PC-9 (cell line): ENCODE data around the gene FOXP1. TPM values are rescaled to one million over a fixed set of nuclear protein-coding genes. Genes with fewer than 3 reads are reported as not detected.

Experiments
- BruUV-seq: library from RNA; stranded (reverse); fragments of 400-500 nt; replicated peaks from 2 replicates; lab custom pipeline; 2021; lab: Mats Ljungman, UMichigan
- CTCF ChIA-PET: fragments of 300-600 bp; sonication (Branson Sonifier 250); formaldehyde crosslinking; loops from one replicate; lab custom pipeline; 2022; ENCODE audit warnings: antibody characterized with exemption; lab: Charles Lee
- POLR2A ChIA-PET: fragments of 300-600 bp; sonication (Branson Sonifier 250); formaldehyde crosslinking; loops from one replicate; lab custom pipeline; 2022; ENCODE audit warnings: antibody characterized with exemption; ENCODE audit not compliant: unreplicated experiment; lab: Charles Lee
- DNase-seq, 2 experiments: peaks; one replicate each; pipeline versions ENCODE4 v3.0.0 to v3.0.0-alpha.2; 2015 to 2022; ENCODE audit warnings: mixed read lengths in 1 of 2
- H2AFZ ChIP-seq: fragments of 200-600 bp; sonication (generic); 2 replicates; pipeline ENCODE4 v1.8.1; 2017; ENCODE audit warnings: antibody characterized with exemption
- H3F3A ChIP-seq: fragments of 200-600 bp; sonication (generic); 2 replicates; pipeline ENCODE4 v1.8.1; 2017; ENCODE audit warnings: antibody characterized with exemption, mild to moderate bottlenecking, low read depth; ENCODE audit not compliant: insufficient read depth
- H3K27ac ChIP-seq: fragments of 200-600 bp; sonication (generic); 2 replicates; pipeline ENCODE4 v1.6.1; 2016; ENCODE audit warnings: mixed run types
- H3K27me3 ChIP-seq: fragments of 200-600 bp; sonication (generic); 2 replicates; pipeline ENCODE4 v1.6.1; 2016; ENCODE audit warnings: low read depth, mixed run types; ENCODE audit not compliant: insufficient read depth
- H3K36me3 ChIP-seq: fragments of 200-600 bp; sonication (generic); 2 replicates; pipeline ENCODE4 v1.6.1; 2016; ENCODE audit warnings: low read depth, mixed run types
- H3K4me1 ChIP-seq: fragments of 200-600 bp; sonication (generic); replicated peaks from 2 replicates; pipeline ENCODE4 v1.6.1; 2016; ENCODE audit warnings: mixed run types; ENCODE audit not compliant: insufficient read depth
- H3K4me2 ChIP-seq: fragments of 200-600 bp; sonication (generic); 2 replicates; pipeline ENCODE4 v1.6.1; 2017; ENCODE audit warnings: mixed run types
- H3K4me3 ChIP-seq: fragments of 200-600 bp; sonication (generic); 2 replicates; pipeline ENCODE4 v1.6.1; 2016; ENCODE audit warnings: mixed run types
- H3K79me2 ChIP-seq: fragments of 200-600 bp; sonication (generic); 2 replicates; pipeline ENCODE4 v1.6.1; 2017; ENCODE audit warnings: low read depth, mixed run types
- H3K9me2 ChIP-seq: fragments of 200-600 bp; sonication (generic); 2 replicates; pipeline ENCODE4 v1.8.1; 2017; ENCODE audit warnings: mild to moderate bottlenecking; ENCODE audit not compliant: insufficient read depth
- H3K9me3 ChIP-seq: fragments of 200-600 bp; sonication (generic); 2 replicates; pipeline ENCODE4 v1.8.1; 2016; ENCODE audit warnings: low read depth; ENCODE audit not compliant: insufficient read depth
- H4K20me1 ChIP-seq: fragments of 200-600 bp; sonication (generic); 2 replicates; pipeline ENCODE4 v1.8.1; 2017; ENCODE audit not compliant: insufficient read depth
- EZH2 ChIP-seq: fragments of 200-600 bp; sonication (generic); IDR thresholded peaks from 2 replicates; pipeline ENCODE4 v1.8.0; 2017; ENCODE audit warnings: antibody characterized with exemption, low read depth
- intact Hi-C: fragments of 100-400 bp; cut with micrococcal nuclease; formaldehyde crosslinking; loops from one replicate; pipeline ENCODE4 v1.10.0; 2022; ENCODE audit not compliant: unreplicated experiment
- total RNA-seq: library from RNA; stranded (reverse); gene quantifications from 2 replicates; pipeline ENCODE4 v1.2.3, GENCODE V29; 2021
- TF ChIP-seq, protein P1 (sequence below): fragments of 200-600 bp; sonication (generic); conservative IDR thresholded peaks from 2 replicates; pipeline ENCODE4 v1.6.1; 2017; ENCODE audit warnings: mixed run types, antibody characterized with exemption, mild to moderate bottlenecking, moderate library complexity

FOXP1 gene
- total RNA-seq, 1 experiment from 2014 or later: 33.3 TPM

DNA sequence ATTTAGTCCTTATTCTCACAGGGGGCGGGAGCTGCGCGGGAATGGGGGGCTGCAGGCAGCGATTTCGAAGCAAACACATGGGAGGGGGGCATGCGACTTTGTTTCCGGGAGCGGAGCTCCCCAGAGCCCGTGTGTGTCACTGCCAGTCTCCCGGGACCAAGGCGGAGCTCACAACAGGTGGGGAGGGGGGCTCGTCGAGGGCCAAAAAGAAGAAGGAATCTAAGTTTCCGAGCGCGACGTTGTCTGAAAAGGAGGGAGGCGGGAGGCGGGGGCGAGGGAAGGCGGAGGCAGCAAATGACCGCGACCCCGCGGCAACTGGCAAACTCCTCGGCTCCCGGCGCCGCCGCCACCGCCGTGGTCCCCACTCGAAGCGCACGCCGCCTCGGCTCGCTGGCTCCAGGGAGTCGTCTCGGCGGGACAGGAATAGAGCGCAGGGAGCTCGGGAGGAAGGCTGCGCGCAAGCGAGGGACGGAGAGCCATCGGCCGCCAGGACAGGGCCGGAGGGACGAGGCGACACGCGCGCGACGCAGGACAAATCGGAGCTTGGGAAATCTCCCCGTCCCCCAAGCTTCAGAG lies 1.4 kb downstream of the FOXP1 start:
- BruUV-seq: no TSS peak

DNA sequence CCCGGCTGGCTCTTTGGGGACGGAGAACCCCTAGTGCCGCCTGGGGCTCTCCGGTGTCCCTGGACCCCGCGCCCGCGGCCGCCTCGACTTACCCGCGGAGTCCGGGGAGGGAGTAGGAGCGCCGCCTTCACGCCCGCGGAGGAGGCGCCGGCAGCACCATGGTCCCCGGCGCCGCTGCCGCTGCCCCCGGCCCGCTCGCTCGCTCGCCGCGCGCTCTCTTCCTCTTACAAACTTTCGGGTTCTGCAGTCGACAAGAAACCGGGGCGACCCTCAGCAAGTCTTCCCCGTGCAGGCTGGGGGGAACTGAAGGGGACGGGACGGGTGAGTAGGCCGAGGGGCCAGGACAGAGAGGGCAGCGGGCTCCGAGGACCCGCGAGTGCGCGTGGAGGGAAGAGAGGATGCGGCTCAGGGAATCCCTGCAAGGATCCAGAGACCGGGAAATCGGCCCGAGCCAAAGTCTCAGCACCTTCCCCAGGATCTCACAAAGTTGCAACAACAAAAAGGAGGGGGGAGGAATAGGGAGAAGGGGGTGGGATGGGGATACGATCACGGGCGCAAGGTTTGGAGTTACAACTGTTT lies 2.0 kb downstream of the FOXP1 start:
- intact Hi-C loops: loop anchor here (2.0 to 10.0 kb wide), 8 partner anchors 45 to 514 kb away; no protein-coding TSS in a partner anchor
- Histone ChIP-seq H3K4me2 (peak overlapping the region; percentile 83), H3K79me2 (peaks cover 11% of the 10 kb centered on the region; the same call in 1 of the 2 replicates), H3F3A (peaks cover 20% of the 10 kb centered on the region), H3K27me3 (no peaks in the 10 kb centered on the region), H3K9me3 (no peaks in the 10 kb centered on the region), H3K4me3 (peak overlapping the region; percentile 85), H2AFZ (peak overlapping the region; percentile 85), H3K27ac (no peak overlapping the region), H3K36me3 (no peaks in the 10 kb centered on the region), H3K4me1 (peaks cover 46% of the 10 kb centered on the region), H4K20me1 (no peaks in the 10 kb centered on the region), H3K9me2 (no peaks in the 10 kb centered on the region)
- peak in 1 of 2 experiments; percentile 10 for DNase-seq
- BruUV-seq: no TSS peak
- TF ChIP-seq, protein P1, sequence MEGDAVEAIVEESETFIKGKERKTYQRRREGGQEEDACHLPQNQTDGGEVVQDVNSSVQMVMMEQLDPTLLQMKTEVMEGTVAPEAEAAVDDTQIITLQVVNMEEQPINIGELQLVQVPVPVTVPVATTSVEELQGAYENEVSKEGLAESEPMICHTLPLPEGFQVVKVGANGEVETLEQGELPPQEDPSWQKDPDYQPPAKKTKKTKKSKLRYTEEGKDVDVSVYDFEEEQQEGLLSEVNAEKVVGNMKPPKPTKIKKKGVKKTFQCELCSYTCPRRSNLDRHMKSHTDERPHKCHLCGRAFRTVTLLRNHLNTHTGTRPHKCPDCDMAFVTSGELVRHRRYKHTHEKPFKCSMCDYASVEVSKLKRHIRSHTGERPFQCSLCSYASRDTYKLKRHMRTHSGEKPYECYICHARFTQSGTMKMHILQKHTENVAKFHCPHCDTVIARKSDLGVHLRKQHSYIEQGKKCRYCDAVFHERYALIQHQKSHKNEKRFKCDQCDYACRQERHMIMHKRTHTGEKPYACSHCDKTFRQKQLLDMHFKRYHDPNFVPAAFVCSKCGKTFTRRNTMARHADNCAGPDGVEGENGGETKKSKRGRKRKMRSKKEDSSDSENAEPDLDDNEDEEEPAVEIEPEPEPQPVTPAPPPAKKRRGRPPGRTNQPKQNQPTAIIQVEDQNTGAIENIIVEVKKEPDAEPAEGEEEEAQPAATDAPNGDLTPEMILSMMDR: no peak
- no peak for TF ChIP-seq EZH2
- CTCF ChIA-PET: no interaction called here
- POLR2A ChIA-PET: no interaction called here

More for the DNA sequence above, 1.4 kb downstream of the FOXP1 start:
- Histone ChIP-seq H3K9me2 (no peaks in the 10 kb centered on the region), H3K4me2 (peak overlapping the region; percentile 83), H3K9me3 (no peaks in the 10 kb centered on the region), H3K4me1 (peaks cover 46% of the 10 kb centered on the region), H4K20me1 (no peaks in the 10 kb centered on the region), H3F3A (peaks cover 20% of the 10 kb centered on the region), H3K4me3 (peak overlapping the region; percentile 85), H3K36me3 (no peaks in the 10 kb centered on the region), H2AFZ (peak overlapping the region; percentile 85), H3K27me3 (no peaks in the 10 kb centered on the region), H3K79me2 (peaks cover 11% of the 10 kb centered on the region; the same call in 1 of the 2 replicates), H3K27ac (peak overlapping the region; percentile 55; the same call in 1 of the 2 replicates)
- intact Hi-C loops: loop anchor here (5.0 to 10.0 kb wide), 6 partner anchors 80 to 515 kb away; no protein-coding TSS in a partner anchor
- POLR2A ChIA-PET: no interaction called here
- peak in 1 of 2 experiments; percentile 31 for DNase-seq
- TF ChIP-seq, protein P1: no peak
- no peak for TF ChIP-seq EZH2
- CTCF ChIA-PET: no interaction called here

GRCh38 chr3:71580636-71581456 lies 2.7 kb downstream of the FOXP1 start:
- TF ChIP-seq, protein P1: no peak
- no peak for TF ChIP-seq EZH2
- peak overlapping the region; percentile 85 for H2AFZ ChIP-seq
- no peaks in the 10 kb centered on the region for H3K9me2 ChIP-seq
- H3K36me3 ChIP-seq: no peaks in the 10 kb centered on the region
- POLR2A ChIA-PET: no interaction called here
- peaks cover 46% of the 10 kb centered on the region for H3K4me1 ChIP-seq
- no peak for DNase-seq
- no peaks in the 10 kb centered on the region for H3K27me3 ChIP-seq
- BruUV-seq: no TSS peak
- peak overlapping the region; percentile 83 for H3K4me2 ChIP-seq
- peaks cover 20% of the 10 kb centered on the region for H3F3A ChIP-seq
- H3K79me2 ChIP-seq: peaks cover 11% of the 10 kb centered on the region; the same call in 1 of the 2 replicates
- CTCF ChIA-PET: no interaction called here
- intact Hi-C loops: loop anchor here (2.0 to 10.0 kb wide), 8 partner anchors 44 to 514 kb away; no protein-coding TSS in a partner anchor
- H3K9me3 ChIP-seq: no peaks in the 10 kb centered on the region
- H3K4me3 ChIP-seq: peak overlapping the region; percentile 85; the same call in 1 of the 2 replicates
- no peak overlapping the region for H3K27ac ChIP-seq
- no peaks in the 10 kb centered on the region for H4K20me1 ChIP-seq
